Colonic mucosa (tissue), 4 donors: ENCODE measurements around the gene ODF4. TPM values are rescaled to one million over a fixed set of nuclear protein-coding genes. Genes with fewer than 3 reads are reported as not detected.

Experiments used
- DNase-seq: peaks from one replicate; pipeline ENCODE4 v3.0.0-alpha.2; 2020
- H3K27ac ChIP-seq: fragments of 200-600 bp; one replicate; pipeline ENCODE4 v1.8.0; 2021
- H3K27me3 ChIP-seq: fragments of 200-600 bp; one replicate; pipeline ENCODE4 v1.8.0; 2021
- H3K36me3 ChIP-seq: fragments of 200-600 bp; one replicate; pipeline ENCODE4 v1.8.0; 2021
- H3K4me1 ChIP-seq: fragments of 200-600 bp; one replicate; pipeline ENCODE4 v1.8.0; 2021; ENCODE audit warnings: mild to moderate bottlenecking
- H3K4me3 ChIP-seq: fragments of 200-600 bp; one replicate; pipeline ENCODE4 v1.8.0; 2021
- H3K9ac ChIP-seq, 2 donors: one replicate each; pipeline ENCODE4 v1.7.0; 2013; ENCODE audit warnings: control low read depth in 2 of 2, low read depth in 2 of 2, low read length in 2 of 2
- H3K9me3 ChIP-seq: fragments of 200-600 bp; one replicate; pipeline ENCODE4 v1.8.0; 2021
- CTCF ChIP-seq: fragments of 200-600 bp; IDR thresholded peaks from one replicate; pipeline ENCODE4 v1.8.0; 2022; ENCODE audit warnings: antibody characterized with exemption, mild to moderate bottlenecking
- intact Hi-C: fragments of 100-400 bp; cut with DNase I; formaldehyde crosslinking; loops from one replicate; pipeline ENCODE4 v1.14.1; 2022
- total RNA-seq, 2 donors: library from RNA; stranded (reverse); fragmentation: NEBNext Ultra II Directional in 1 of 2; extraction: Animal tissue kit (Norgen Biotek cat#: 25700) in 1 of 2; gene quantifications; one replicate each; pipeline ENCODE4 v1.2.1, GENCODE V29; 2021
- donor health status: healthy.
- donor health status: DM: no; HTN: no; CAD: no.
- donor health status: DM: no; HTN: no; CAD: no.

ODF4 gene
- total RNA-seq, 2 donors from 2014 or later, result not detected

GRCh38 chr17:8327303-8327649, 12.4 kb upstream of the ODF4 start:
- H3K27me3 ChIP-seq, result peaks cover 8% of the 10 kb centered on the region
- H3K9ac ChIP-seq, result peak overlapping the region; percentile 19 to 44
- H3K4me1 ChIP-seq, result no peaks in the 10 kb centered on the region
- H3K4me3 ChIP-seq, result peak overlapping the region; percentile 37
- no peak for TF ChIP-seq CTCF
- intact Hi-C loops, result no loop called here
- H3K27ac ChIP-seq, result no peak overlapping the region
- DNase-seq, result no peak
- H3K9me3 ChIP-seq, result no peaks in the 10 kb centered on the region
- no peaks in the 10 kb centered on the region for H3K36me3 ChIP-seq

DNA sequence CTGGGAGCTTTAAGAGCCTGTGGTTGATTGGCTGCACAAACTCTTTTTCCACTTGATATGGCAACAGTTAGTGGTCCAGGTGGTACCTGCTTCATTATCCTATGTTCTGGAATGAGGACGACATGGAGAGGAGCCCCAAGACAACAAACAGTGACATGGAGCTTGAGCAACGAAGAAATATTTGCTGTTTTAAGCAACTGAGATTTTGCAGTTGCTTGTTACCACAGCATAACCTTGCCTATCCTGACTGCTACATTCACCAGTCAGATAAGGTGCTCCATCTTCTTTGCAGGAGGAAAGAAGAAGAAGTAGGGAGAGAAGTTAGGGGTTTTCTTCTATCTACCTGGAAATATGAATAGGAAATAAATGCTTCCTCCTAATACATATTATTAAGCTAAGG, 7.5 kb upstream of the ODF4 start:
- no peak overlapping the region for H3K27ac ChIP-seq
- H3K9me3 ChIP-seq, result no peaks in the 10 kb centered on the region
- no peaks in the 10 kb centered on the region for H3K36me3 ChIP-seq
- no peak overlapping the region for H3K9ac ChIP-seq
- peaks cover 3% of the 10 kb centered on the region for H3K27me3 ChIP-seq
- intact Hi-C loops, result no loop called here
- H3K4me1 ChIP-seq, result no peaks in the 10 kb centered on the region
- H3K4me3 ChIP-seq, result no peak overlapping the region
- no peak for DNase-seq
- no peak for TF ChIP-seq CTCF

- Histone ChIP-seq H3K9ac (no peak overlapping the region), H3K4me1 (no peaks in the 10 kb centered on the region), H3K27ac (no peak overlapping the region), H3K4me3 (no peak overlapping the region), H3K27me3 (no peaks in the 10 kb centered on the region), H3K9me3 (no peaks in the 10 kb centered on the region), H3K36me3 (no peaks in the 10 kb centered on the region)
- intact Hi-C loops, result no loop called here
- TF ChIP-seq CTCF, result no peak
- no peak for DNase-seq
Observed at GRCh38 chr17:8332688-8333087, 7.0 kb upstream of the ODF4 start.

DNA sequence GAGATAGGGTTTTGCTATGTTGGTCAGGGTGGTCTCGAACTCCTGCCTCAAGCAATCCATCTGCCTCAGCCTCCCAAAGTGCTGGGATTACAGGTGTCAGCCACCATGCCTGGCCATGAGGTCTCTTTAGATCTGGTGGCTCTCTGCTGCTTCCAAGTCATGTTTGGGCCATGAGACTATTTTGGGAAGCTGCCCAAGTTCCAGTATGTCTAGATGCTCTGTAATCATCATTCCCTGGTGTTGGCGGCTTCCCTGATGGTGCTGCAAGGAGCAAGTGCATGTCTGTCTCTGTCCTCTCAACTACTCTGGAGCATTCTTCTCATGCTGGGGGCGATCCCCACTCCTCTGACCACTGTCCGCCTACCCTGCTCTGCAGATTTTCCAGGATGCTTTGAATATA, 6.4 kb upstream of the ODF4 start:
- Histone ChIP-seq H3K9me3 (no peaks in the 10 kb centered on the region), H3K36me3 (no peaks in the 10 kb centered on the region), H3K9ac (no peak overlapping the region), H3K4me1 (no peaks in the 10 kb centered on the region), H3K27me3 (no peaks in the 10 kb centered on the region), H3K27ac (no peak overlapping the region), H3K4me3 (no peak overlapping the region)
- no peak for TF ChIP-seq CTCF
- DNase-seq, result no peak
- intact Hi-C loops, result no loop called here

GRCh38 chr17:8337802-8338752, 1.6 kb upstream of the ODF4 start:
- no peak overlapping the region for H3K27ac ChIP-seq
- no peaks in the 10 kb centered on the region for H3K9me3 ChIP-seq
- TF ChIP-seq CTCF, result no peak
- H3K36me3 ChIP-seq, result no peaks in the 10 kb centered on the region
- no peak for DNase-seq
- no peak overlapping the region for H3K9ac ChIP-seq
- H3K4me3 ChIP-seq, result no peak overlapping the region
- no peaks in the 10 kb centered on the region for H3K27me3 ChIP-seq
- no peaks in the 10 kb centered on the region for H3K4me1 ChIP-seq
- intact Hi-C loops, result no loop called here
